GM12878 (cell line): Measurements from ENCODE around the gene RAB6B. TPM values are rescaled to one million over a fixed set of nuclear protein-coding genes. Genes with fewer than 3 reads are reported as not detected.
A peak's percentile ranks its signal among the peaks of the same experiment; 100 is the strongest.

Experiments
- ATAC-seq: fragments of 200-7000 bp; cut with Tn5 transposase; 3 replicates; pipeline ENCODE4 v1.9.1; 2020; ENCODE audit warnings: mild to moderate bottlenecking, moderate library complexity
- BruUV-seq: library from RNA; stranded (reverse); fragments of 400-500 nt; replicated peaks from 2 replicates; lab custom pipeline; 2021; lab: Mats Ljungman, UMichigan
- CTCF ChIA-PET: fragments of 300-600 bp; sonication (Branson Sonifier 250); formaldehyde crosslinking; extraction: SDS; loops from one replicate; lab custom pipeline; 2021; ENCODE audit warnings: inconsistent platforms; lab: Yijun Ruan, JAX
- POLR2A ChIA-PET: fragments of 350-600 bp; formaldehyde crosslinking; extraction: SDS; loops from one replicate; lab custom pipeline; 2021; ENCODE audit warnings: inconsistent platforms; lab: Charles Lee
- RAD21 ChIA-PET: fragments of 300-600 bp; sonication (Branson Sonifier 250); formaldehyde crosslinking; loops from one replicate; lab custom pipeline; 2023; ENCODE audit warnings: antibody characterized with exemption; ENCODE audit not compliant: unreplicated experiment; lab: Charles Lee
- SMC1A ChIA-PET: fragments of 300-600 bp; sonication (Branson Sonifier 250); formaldehyde crosslinking; loops from one replicate; lab custom pipeline; 2023; ENCODE audit not compliant: unreplicated experiment, uncharacterized antibody; lab: Charles Lee
- DNase-seq: peaks from one replicate; pipeline ENCODE4 v3.0.0-alpha.2; 2011; ENCODE audit warnings: low read depth, low spot score
- FAIRE-seq: peaks from 3 replicates; lab custom pipeline; 2011; peaks lifted over from hg19 to GRCh38; lab: Jason Lieb, UNC
- H2AFZ ChIP-seq: 2 replicates; pipeline ENCODE4 v1.6.0; 2011; ENCODE audit warnings: low read depth, low read length, control low read depth; ENCODE audit not compliant: control insufficient read depth
- H3K27ac ChIP-seq: 2 replicates; pipeline ENCODE4 v1.5.1; 2011; ENCODE audit warnings: control low read depth; ENCODE audit not compliant: control insufficient read depth, insufficient read depth
- H3K27me3 ChIP-seq, 2 experiments: replicated peaks in 1 of 2; 2 replicates each; pipeline versions ENCODE4 v1.6.0 to v1.6.1; 2011; ENCODE audit warnings: low read length in 1 of 2; ENCODE audit not compliant: control insufficient read depth in 2 of 2, insufficient read depth in 2 of 2
- H3K36me3 ChIP-seq, 2 experiments: 2 replicates each; pipeline ENCODE4 v1.5.1; 2011; ENCODE audit warnings: low read length in 1 of 2; ENCODE audit not compliant: control insufficient read depth in 2 of 2, insufficient read depth in 2 of 2
- H3K4me1 ChIP-seq: 2 replicates; pipeline ENCODE4 v1.6.1; 2011; ENCODE audit warnings: mild to moderate bottlenecking, low read length, moderate library complexity, mixed read lengths; ENCODE audit not compliant: control insufficient read depth, insufficient read depth
- H3K4me2 ChIP-seq: 2 replicates; pipeline ENCODE4 v1.6.0; 2011; ENCODE audit warnings: control low read depth; ENCODE audit not compliant: control insufficient read depth, insufficient read depth
- H3K4me3 ChIP-seq: fragments of 200-600 bp; sonication (generic); 2 replicates; pipeline ENCODE4 v1.5.1; 2016
- H3K79me2 ChIP-seq: 2 replicates; pipeline ENCODE4 v1.6.0; 2011; ENCODE audit warnings: low read length; ENCODE audit not compliant: control insufficient read depth, insufficient read depth
- H3K9ac ChIP-seq: 2 replicates; pipeline ENCODE4 v1.8.0; 2011; ENCODE audit warnings: low read length, control low read depth, mixed read lengths; ENCODE audit not compliant: control insufficient read depth, insufficient read depth
- H3K9me3 ChIP-seq: replicated peaks from 3 replicates; pipeline ENCODE4 v1.5.1; 2011; ENCODE audit warnings: mild to moderate bottlenecking, low read length; ENCODE audit not compliant: control insufficient read depth, insufficient read depth
- H4K20me1 ChIP-seq: 2 replicates; pipeline ENCODE4 v1.6.0; 2011; ENCODE audit not compliant: control insufficient read depth, insufficient read depth
- CBX5 ChIP-seq: sonication (generic); IDR thresholded peaks from 2 replicates; pipeline ENCODE4 v1.6.1; 2016; ENCODE audit warnings: low read depth, moderate library complexity, mild to moderate bottlenecking, inconsistent platforms
- CTCF ChIP-seq, 3 experiments: IDR thresholded peaks in 2 of 3; conservative IDR thresholded peaks in 1 of 3; 2 replicates each; pipeline ENCODE4 v1.5.1; 2011; ENCODE audit warnings: low read depth in 3 of 3, low read length in 3 of 3, mild to moderate bottlenecking in 3 of 3, control low read depth in 2 of 3, moderate library complexity in 2 of 3, inconsistent platforms in 1 of 3, mixed read lengths in 1 of 3; ENCODE audit not compliant: control insufficient read depth in 2 of 3, insufficient read depth in 1 of 3; ENCODE audit errors: extremely low read depth in 1 of 3
- EGR1 ChIP-seq, 2 experiments: IDR thresholded peaks; 1 replicate in 1 of 2; 2 replicates in 1 of 2; pipeline ENCODE4 v1.6.1; 2011 to 2012; ENCODE audit warnings: low read depth in 2 of 2, low read length in 2 of 2, borderline replicate concordance in 1 of 2, mild to moderate bottlenecking in 1 of 2, moderate library complexity in 1 of 2
- FOXK2 ChIP-seq: fragments of 450-650 bp; IDR thresholded peaks from 2 replicates; pipeline ENCODE4 v1.6.1; 2017; ENCODE audit warnings: mild to moderate bottlenecking, moderate library complexity
- GABPA ChIP-seq: IDR thresholded peaks from 2 replicates; pipeline ENCODE4 v1.6.1; 2014; ENCODE audit warnings: antibody characterized with exemption, low read depth, mild to moderate bottlenecking, inconsistent platforms
- HDGF ChIP-seq: fragments of 450-650 bp; IDR thresholded peaks from 2 replicates; pipeline ENCODE4 v1.6.1; 2016; ENCODE audit warnings: antibody characterized with exemption
- IKZF2 ChIP-seq, 2 experiments: fragments of 450-650 bp; IDR thresholded peaks; 2 replicates each; pipeline ENCODE4 v1.6.1; 2017; ENCODE audit warnings: mild to moderate bottlenecking in 2 of 2, moderate library complexity in 2 of 2
- PKNOX1 ChIP-seq: fragments of 450-650 bp; IDR thresholded peaks from 2 replicates; pipeline ENCODE4 v1.6.1; 2016; ENCODE audit warnings: mild to moderate bottlenecking
- RAD51 ChIP-seq: fragments of 450-650 bp; IDR thresholded peaks from 2 replicates; pipeline ENCODE4 v1.6.1; 2016; ENCODE audit warnings: moderate library complexity, mild to moderate bottlenecking, inconsistent platforms
- SREBF2 ChIP-seq: IDR thresholded peaks from 2 replicates; pipeline ENCODE4 v1.6.1; 2012; ENCODE audit warnings: mild to moderate bottlenecking, low read length
- SUZ12 ChIP-seq: fragments of 200-600 bp; sonication (generic); IDR thresholded peaks from one replicate; pipeline ENCODE4 v1.6.1; 2018; ENCODE audit warnings: antibody characterized with exemption, mild to moderate bottlenecking; ENCODE audit not compliant: unreplicated experiment
- TCF12 ChIP-seq: IDR thresholded peaks from 2 replicates; pipeline ENCODE4 v1.6.1; 2011; ENCODE audit warnings: low read depth, mild to moderate bottlenecking, low read length
- ZBTB4 ChIP-seq: fragments of 450-650 bp; formaldehyde crosslinking; IDR thresholded peaks from 2 replicates; pipeline ENCODE4 v1.4.0; 2022; ENCODE audit warnings: mild to moderate bottlenecking, moderate library complexity
- WGBS: methylation state at CpG from one replicate; pipeline ENCODE4 v1.1.6; 2016; ENCODE audit warnings: low lambda C conversion rate; ENCODE audit not compliant: insufficient replicate concordance, insufficient coverage; ENCODE audit errors: missing lambda C conversion rate; 5-methylcytosine and 5-hydroxymethylcytosine counted together
- in situ Hi-C: fragments of 300-500 bp; cut with MboI; formaldehyde crosslinking; loops from 9 replicates; pipeline ENCODE4 v1.14.3; 2018; ENCODE audit warnings: mixed read lengths
- intact Hi-C: fragments of 100-400 bp; cut with micrococcal nuclease; formaldehyde crosslinking; loops from one replicate; pipeline ENCODE4 v1.14.2; 2022; ENCODE audit not compliant: unreplicated experiment
- polyA plus RNA-seq, 11 experiments: library from polyadenylated mRNA; depleted of rRNA in 4 of 11; unstranded in 6 of 11; stranded (reverse) in 5 of 11; fragments of >200 nt; fragmentation: Nextera tagmentation in 4 of 11; fragmentation: Illumina TruSeq in 1 of 11; extraction: Ambion mirVana in 4 of 11; extraction: Trizol in 1 of 11; gene quantifications; 1 replicate in 1 of 11; 2 replicates in 10 of 11; pipeline versions ENCODE4 v1.2.1 to v1.2.3, GENCODE V29; 2011 to 2016; ENCODE audit warnings: inconsistent platforms in 2 of 11, missing spikeins in 2 of 11, low read depth in 1 of 11
- total RNA-seq, 4 experiments: library from RNA; depleted of rRNA in 3 of 4; stranded (reverse); fragments of >200 nt in 3 of 4; fragmentation: Illumina TruSeq in 1 of 4; extraction: Trizol in 1 of 4; gene quantifications; 2 replicates each; pipeline versions ENCODE4 v1.2.1 to v1.2.3, GENCODE V29; 2013 to 2021
- TF ChIP-seq, protein P1 (sequence below): IDR thresholded peaks from 2 replicates; pipeline ENCODE4 v1.6.1; 2012; ENCODE audit warnings: low read length, inconsistent platforms

Gene RAB6B
- total and polyA plus RNA-seq, 10 of the 15 experiments (the other 5 are each of a cell fraction or from before 2014, with no cell fraction given): 0.01 to 0.16 (median 0.04) TPM; not detected in 5

DNA sequence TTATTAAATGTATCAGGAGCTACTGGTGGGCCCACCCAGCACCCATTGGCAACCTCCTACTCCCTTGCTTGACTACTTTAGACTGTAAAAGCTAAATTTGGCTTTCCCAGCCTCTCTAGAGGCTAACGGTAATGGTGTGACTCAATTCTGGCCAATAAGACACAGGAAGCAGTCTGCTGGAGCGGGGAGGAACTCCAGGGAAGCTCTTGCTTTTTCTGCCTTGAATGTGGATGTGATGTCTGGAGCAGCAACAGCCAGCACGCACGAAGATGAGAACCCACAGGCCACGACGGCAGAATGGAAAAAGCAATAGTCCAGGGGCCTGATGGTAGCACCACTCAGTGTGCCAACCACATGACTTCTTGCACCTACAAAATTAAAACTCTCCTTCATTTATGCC is 39.9 kb downstream of the RAB6B start (continued):
- TF ChIP-seq TCF12 (no peak), RAD51 (no peak), CBX5 (no peak), ZBTB4 (CRISPR knock-in tag) (no peak), SREBF2 (no peak), PKNOX1 (no peak)
- TF ChIP-seq, protein P1, sequence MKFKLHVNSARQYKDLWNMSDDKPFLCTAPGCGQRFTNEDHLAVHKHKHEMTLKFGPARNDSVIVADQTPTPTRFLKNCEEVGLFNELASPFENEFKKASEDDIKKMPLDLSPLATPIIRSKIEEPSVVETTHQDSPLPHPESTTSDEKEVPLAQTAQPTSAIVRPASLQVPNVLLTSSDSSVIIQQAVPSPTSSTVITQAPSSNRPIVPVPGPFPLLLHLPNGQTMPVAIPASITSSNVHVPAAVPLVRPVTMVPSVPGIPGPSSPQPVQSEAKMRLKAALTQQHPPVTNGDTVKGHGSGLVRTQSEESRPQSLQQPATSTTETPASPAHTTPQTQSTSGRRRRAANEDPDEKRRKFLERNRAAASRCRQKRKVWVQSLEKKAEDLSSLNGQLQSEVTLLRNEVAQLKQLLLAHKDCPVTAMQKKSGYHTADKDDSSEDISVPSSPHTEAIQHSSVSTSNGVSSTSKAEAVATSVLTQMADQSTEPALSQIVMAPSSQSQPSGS: no peak

GRCh38 chr3:133855002-133855370 is 40.7 kb downstream of the RAB6B start:
- Histone ChIP-seq H3K36me3 (no peaks in the 10 kb centered on the region), H3K9ac (no peak overlapping the region), H3K4me1 (peaks cover 41% of the 10 kb centered on the region), H3K27ac (no peak overlapping the region), H3K79me2 (no peaks in the 10 kb centered on the region), H3K27me3 (no peaks in the 10 kb centered on the region), H4K20me1 (no peaks in the 10 kb centered on the region), H3K4me3 (no peak overlapping the region), H2AFZ (no peak overlapping the region), H3K4me2 (peak overlapping the region; percentile 28; the same call in 1 of the 2 replicates), H3K9me3 (no peaks in the 10 kb centered on the region; the same call in 2 of the 3 replicates)
- ATAC-seq (no peak), FAIRE-seq (peak; percentile 31), DNase-seq (no peak)
- in situ Hi-C loops: no loop called here
- ChIA-PET POLR2A (no interaction called here), RAD21 (no interaction called here), SMC1A (no interaction called here), CTCF (no interaction called here)
- whole genome bisulfite sequencing: 57% methylated on average over 4 of the region's 4 CpGs
- intact Hi-C loops: no loop called here
- BruUV-seq: no TSS peak
- TF ChIP-seq CTCF (IDR thresholded peaks at IDR 0.05 in 2 of 3, conservative IDR thresholded peaks at IDR 0.05 in 1 of 3; ENCODE audit: control insufficient read depth in 2 of 3, extremely low read depth in 1 of 3, insufficient read depth in 1 of 3, low read depth in 3 of 3, low read length in 3 of 3): no peak
- no peak for TF ChIP-seq HDGF
- no peak for TF ChIP-seq GABPA
- TF ChIP-seq FOXK2: no peak
- no peak for TF ChIP-seq EGR1 (IDR thresholded peaks at IDR 0.05; ENCODE audit: borderline replicate concordance in 1 of 2, low read depth in 2 of 2, low read length in 2 of 2)
- TF ChIP-seq IKZF2 (IDR thresholded peaks at IDR 0.05): no peak
- no peak for TF ChIP-seq SUZ12
